Naive B cell (primary cell): Measurements from ENCODE around the gene STUM. TPM values are rescaled to one million over a fixed set of nuclear protein-coding genes. Genes with fewer than 3 reads are reported as not detected.
"Not testable (repeated sequence)": the region's sequence is repeated elsewhere in the genome, so short reads cannot be mapped to it uniquely, and the experiment has no call there.

Source experiments
- ATAC-seq, 2 donors: fragments of 150-1000 bp; cut with Tn5 transposase; 2 replicates each; pipeline ENCODE4 v1.10.0; 2021; ENCODE audit warnings: low read depth in 2 of 2, mild to moderate bottlenecking in 2 of 2, moderate library complexity in 2 of 2
- DNase-seq: peaks from one replicate; pipeline ENCODE4 v3.0.0; 2022
- H3K27ac Mint-ChIP-seq, 6 donors: one replicate each; pipeline ENCODE4 v1.8.0; 2020 to 2022; ENCODE audit warnings: mild to moderate bottlenecking in 6 of 6, mixed read lengths in 6 of 6, moderate library complexity in 5 of 6, inconsistent platforms in 2 of 6
- H3K27me3 Mint-ChIP-seq, 3 donors: one replicate each; pipeline ENCODE4 v1.8.0; 2021 to 2022; ENCODE audit warnings: mixed read lengths in 3 of 3, mild to moderate bottlenecking in 1 of 3
- H3K36me3 Mint-ChIP-seq, 2 donors: one replicate each; pipeline ENCODE4 v1.8.0; 2020 to 2022; ENCODE audit warnings: mixed read lengths in 2 of 2, inconsistent platforms in 1 of 2, mild to moderate bottlenecking in 1 of 2
- H3K4me1 Mint-ChIP-seq, 3 donors: one replicate each; pipeline ENCODE4 v1.8.0; 2020 to 2022; ENCODE audit warnings: mixed read lengths in 3 of 3, inconsistent platforms in 1 of 3, mild to moderate bottlenecking in 1 of 3, moderate library complexity in 1 of 3
- H3K4me3 Mint-ChIP-seq, 8 donors: one replicate each; pipeline ENCODE4 v1.8.0; 2020 to 2022; ENCODE audit warnings: mild to moderate bottlenecking in 8 of 8, mixed read lengths in 8 of 8, moderate library complexity in 8 of 8, inconsistent platforms in 2 of 8
- H3K9me3 Mint-ChIP-seq, 7 donors: one replicate each; pipeline ENCODE4 v1.8.0; 2020 to 2022; ENCODE audit warnings: mixed read lengths in 7 of 7, mild to moderate bottlenecking in 5 of 7, inconsistent platforms in 2 of 7, moderate library complexity in 1 of 7
- polyA plus RNA-seq, 6 donors: library from polyadenylated mRNA; unstranded; fragments of 300-500 nt; fragmentation: Illumina TruSeq; gene quantifications; one replicate each; pipeline ENCODE4 v1.2.3, GENCODE V29; 2021; ENCODE audit warnings: low read depth in 6 of 6

Gene STUM, protein sequence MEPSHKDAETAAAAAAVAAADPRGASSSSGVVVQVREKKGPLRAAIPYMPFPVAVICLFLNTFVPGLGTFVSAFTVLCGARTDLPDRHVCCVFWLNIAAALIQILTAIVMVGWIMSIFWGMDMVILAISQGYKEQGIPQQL
- under 1 TPM in 1 of 6 donors, not detected in 5; 0.04 TPM for polyA plus RNA-seq

DNA sequence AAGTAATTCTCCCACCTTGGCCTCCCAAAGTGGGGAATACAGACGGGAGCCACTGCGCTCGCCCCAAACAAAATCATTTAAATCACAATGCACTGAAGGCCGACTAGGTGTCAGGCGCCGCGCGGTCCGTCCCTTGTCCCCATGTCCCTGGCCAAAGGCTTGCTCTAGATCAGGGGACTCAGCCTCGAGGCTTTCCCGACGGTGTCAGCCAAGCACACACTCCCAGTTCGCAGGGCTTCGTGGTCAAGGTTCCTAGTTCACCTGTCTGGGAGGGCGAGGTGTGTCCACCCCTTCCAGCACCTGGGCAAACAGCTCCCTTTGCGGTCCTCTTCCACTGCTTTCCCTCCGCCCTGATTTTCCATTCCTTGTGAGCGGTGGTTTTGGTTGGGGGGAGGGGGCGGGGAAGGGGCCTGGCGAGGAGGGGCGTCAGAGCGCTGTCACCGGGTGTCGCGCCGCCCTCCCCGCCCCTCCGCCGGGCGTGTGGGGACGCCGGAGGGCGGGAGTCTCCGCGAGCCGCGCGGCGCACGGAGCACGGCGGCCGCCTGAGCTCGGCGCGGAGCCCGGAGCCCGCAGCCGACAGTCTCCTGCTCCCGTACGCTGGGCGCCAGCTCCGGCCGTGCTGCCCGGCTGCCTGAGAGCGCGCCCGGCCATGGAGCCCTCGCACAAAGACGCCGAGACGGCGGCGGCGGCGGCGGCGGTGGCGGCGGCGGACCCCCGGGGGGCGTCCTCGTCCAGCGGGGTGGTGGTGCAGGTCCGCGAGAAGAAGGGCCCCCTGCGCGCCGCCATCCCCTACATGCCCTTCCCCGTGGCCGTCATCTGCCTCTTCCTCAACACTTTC is at the start of gene STUM:
Gene STUM, plus strand, starts transcription at position 509 of the 838 bp plus-strand sequence. Its CDS starts 141 bp downstream, at position 650.
- H3K36me3 Mint-ChIP-seq: no peaks in the 10 kb centered on the region
- H3K9me3 Mint-ChIP-seq: no peaks in the 10 kb centered on the region
- H3K4me1 Mint-ChIP-seq: peaks cover 13 to 17% (median 16%) of the 10 kb centered on the region in 3 donors
- peak within 1 kb of the TSS; percentile 80 to 91 (median 86) for H3K4me3 Mint-ChIP-seq
- DNase-seq (peak; percentile 21), ATAC-seq (peak; percentile 41 to 52)
- H3K27me3 Mint-ChIP-seq: peaks cover 39 to 68% (median 45%) of the 10 kb centered on the region in 3 donors
- H3K27ac Mint-ChIP-seq: peak within 1 kb of the TSS in 2 of 6 donors; percentile 14 to 28

DNA sequence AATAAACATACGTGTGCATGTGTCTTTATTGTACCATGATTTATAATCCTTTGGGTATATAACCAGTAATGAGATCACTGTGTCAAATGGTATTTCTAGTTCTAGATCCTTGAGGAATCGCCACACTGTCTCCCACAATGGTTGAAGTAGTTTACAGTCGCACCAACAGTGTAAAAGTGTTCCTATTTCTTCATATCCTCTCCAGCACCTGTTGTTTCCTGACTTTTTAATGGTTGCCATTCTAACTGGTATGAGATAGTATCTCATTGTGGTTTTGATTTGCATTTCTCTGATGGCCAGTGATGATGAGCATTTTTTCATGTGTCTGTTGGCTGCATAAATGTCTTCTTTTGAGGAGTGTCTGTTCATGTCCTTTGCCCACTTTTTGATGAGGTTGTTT is 48.9 kb upstream of the STUM start:
- not testable (repeated sequence) for H3K4me1 Mint-ChIP-seq, H3K27ac Mint-ChIP-seq, H3K36me3 Mint-ChIP-seq, DNase-seq, H3K4me3 Mint-ChIP-seq, ATAC-seq
- peaks cover 0 to 13% (median 6%) of the 10 kb centered on the region in 7 donors for H3K9me3 Mint-ChIP-seq
- peaks cover 7 to 46% (median 30%) of the 10 kb centered on the region in 3 donors for H3K27me3 Mint-ChIP-seq

DNA sequence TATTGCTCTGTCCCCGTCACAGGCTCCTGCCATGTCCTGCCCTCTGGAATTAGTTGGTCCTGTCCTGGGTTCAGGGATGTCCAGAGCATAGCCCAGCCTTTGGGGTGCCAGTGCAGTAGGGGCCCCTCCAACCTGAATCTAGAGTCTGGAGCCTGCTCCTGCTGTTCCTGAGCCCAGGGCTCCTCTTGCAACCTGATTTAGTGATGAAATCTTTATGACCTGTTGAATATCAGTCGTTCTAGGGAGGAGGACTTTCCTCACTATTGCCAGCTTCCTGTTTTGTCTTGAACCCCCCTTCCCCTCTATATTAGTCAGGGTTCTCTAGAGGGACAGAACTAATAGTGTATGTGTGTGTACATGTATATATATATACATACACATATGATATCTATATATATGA is 42.5 kb upstream of the STUM start:
- H3K9me3 Mint-ChIP-seq: peaks cover 0 to 6% (median 0%) of the 10 kb centered on the region in 7 donors
- no peaks in the 10 kb centered on the region for H3K4me1 Mint-ChIP-seq
- ATAC-seq (no peak), DNase-seq (no peak)
- peaks cover 0 to 8% of the 10 kb centered on the region in 2 donors for H3K36me3 Mint-ChIP-seq
- H3K27me3 Mint-ChIP-seq: peaks cover 29 to 78% (median 70%) of the 10 kb centered on the region in 3 donors
- H3K4me3 Mint-ChIP-seq: no peak overlapping the region
- H3K27ac Mint-ChIP-seq: peak overlapping the region in 1 of 6 donors; percentile 81

DNA sequence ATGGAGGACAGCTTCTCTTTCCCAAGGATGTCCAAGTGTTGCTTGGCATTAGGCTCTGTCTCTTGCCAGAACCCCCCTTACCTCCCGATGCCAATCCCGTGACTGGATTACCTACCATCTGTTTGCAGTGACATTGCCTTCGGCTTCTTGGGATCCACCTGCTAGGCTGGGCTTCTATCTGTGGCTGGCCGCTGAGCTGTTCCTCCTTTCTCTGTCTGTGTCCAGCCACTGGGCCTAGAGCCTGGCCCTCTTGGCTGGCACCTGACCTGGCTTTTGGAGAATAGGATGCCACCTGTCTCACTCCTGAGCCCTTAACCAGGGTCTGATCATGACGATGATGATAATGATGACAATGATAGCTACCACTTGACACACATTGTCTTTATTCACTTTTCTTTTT is 41.6 kb upstream of the STUM start:
- peaks cover 0 to 6% (median 0%) of the 10 kb centered on the region in 7 donors for H3K9me3 Mint-ChIP-seq
- H3K4me3 Mint-ChIP-seq: no peak overlapping the region
- H3K4me1 Mint-ChIP-seq: no peaks in the 10 kb centered on the region
- peaks cover 27 to 78% (median 70%) of the 10 kb centered on the region in 3 donors for H3K27me3 Mint-ChIP-seq
- ATAC-seq: no peak
- no peak overlapping the region for H3K27ac Mint-ChIP-seq
- no peak for DNase-seq
- peaks cover 0 to 8% of the 10 kb centered on the region in 2 donors for H3K36me3 Mint-ChIP-seq

DNA sequence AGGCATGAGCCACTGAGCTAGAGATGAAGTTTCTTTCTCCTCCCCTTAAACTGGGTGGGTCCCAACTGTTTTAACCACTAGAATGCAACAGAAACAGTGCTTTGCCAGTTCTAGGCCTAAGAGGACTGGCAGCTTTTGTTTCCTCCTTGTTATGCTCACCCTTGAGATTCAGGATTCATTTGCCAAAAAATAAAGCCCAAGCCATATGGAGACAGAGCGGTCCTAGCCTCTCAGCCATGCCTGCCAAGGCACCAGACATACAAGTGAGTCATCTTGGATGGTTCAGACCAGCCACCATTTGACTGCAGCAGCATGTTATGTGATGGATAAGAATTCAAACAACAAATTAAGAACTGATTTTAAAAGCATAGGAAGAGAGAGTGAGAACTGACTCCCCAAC is 38.1 kb upstream of the STUM start:
- Mint-ChIP-seq H3K27me3 (peaks cover 22 to 51% (median 45%) of the 10 kb centered on the region in 3 donors), H3K27ac (peak overlapping the region in 1 of 6 donors; percentile 16), H3K9me3 (no peaks in the 10 kb centered on the region), H3K4me3 (no peak overlapping the region), H3K36me3 (peaks cover 3 to 8% of the 10 kb centered on the region in 2 donors), H3K4me1 (peaks cover 0 to under 1% (median 0%) of the 10 kb centered on the region in 3 donors)
- ATAC-seq (no peak), DNase-seq (no peak)

DNA sequence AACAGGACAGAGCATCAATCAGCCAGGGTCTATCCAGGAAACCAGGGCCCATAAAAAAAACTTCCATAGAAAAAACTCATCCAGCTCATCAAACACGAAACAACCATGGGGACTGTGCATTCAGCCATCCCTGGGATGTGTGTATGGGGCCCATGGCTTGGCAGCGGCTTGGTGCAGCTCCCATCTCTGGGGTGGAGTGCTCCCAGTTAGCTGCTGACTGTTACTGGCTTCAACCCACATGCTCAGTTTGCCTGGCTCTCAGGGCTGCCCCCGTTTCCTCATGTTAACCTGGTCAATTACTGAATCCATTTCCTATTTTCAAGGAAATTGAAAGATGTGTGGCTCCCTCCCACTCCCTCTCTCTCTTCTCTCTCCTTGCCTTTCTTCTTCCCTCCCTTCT is 37.3 kb upstream of the STUM start:
- ATAC-seq (no peak), DNase-seq (no peak)
- no peaks in the 10 kb centered on the region for H3K9me3 Mint-ChIP-seq
- H3K27me3 Mint-ChIP-seq: peaks cover 22 to 43% (median 37%) of the 10 kb centered on the region in 3 donors
- H3K27ac Mint-ChIP-seq: no peak overlapping the region
- H3K4me3 Mint-ChIP-seq: no peak overlapping the region
- H3K4me1 Mint-ChIP-seq: peaks cover 0 to 4% (median 2%) of the 10 kb centered on the region in 3 donors
- H3K36me3 Mint-ChIP-seq: peaks cover 3 to 8% of the 10 kb centered on the region in 2 donors

DNA sequence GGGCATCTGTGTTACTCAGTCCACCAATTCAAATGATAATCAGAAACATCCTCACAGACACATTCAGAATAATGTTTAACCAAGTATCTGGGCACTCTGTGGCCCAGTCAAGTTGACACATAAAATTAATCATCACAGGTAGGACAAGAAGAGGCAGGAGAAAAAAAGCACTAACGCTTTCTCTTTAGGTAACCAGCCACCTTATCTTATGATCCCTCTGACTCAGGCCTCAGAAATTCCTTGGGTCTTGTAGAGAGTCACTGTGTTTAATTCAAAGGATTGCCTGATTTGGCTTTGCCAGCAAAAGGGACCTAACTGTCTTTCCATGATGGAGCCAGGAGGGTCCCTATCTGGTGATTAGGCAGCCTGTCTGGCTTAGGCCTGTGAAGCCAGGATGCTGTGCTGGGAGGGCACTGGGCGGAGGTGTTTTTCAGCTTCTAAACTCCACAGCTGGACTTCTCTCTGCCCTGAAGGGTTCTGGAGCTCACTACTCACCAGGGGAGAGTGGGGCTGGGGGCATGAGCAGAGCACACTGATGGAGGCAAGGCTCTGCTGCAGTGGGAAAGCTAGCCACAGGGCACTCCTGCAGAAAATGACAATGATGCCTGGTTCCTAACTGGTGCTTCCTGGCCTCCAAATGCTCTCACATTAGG is 36.4 kb upstream of the STUM start:
- peaks cover 3 to 8% of the 10 kb centered on the region in 2 donors for H3K36me3 Mint-ChIP-seq
- DNase-seq (no peak), ATAC-seq (no peak)
- H3K4me3 Mint-ChIP-seq: no peak overlapping the region
- H3K27ac Mint-ChIP-seq: no peak overlapping the region
- H3K27me3 Mint-ChIP-seq: peaks cover 13 to 43% (median 36%) of the 10 kb centered on the region in 3 donors
- H3K4me1 Mint-ChIP-seq: peaks cover 0 to 8% (median 4%) of the 10 kb centered on the region in 3 donors
- H3K9me3 Mint-ChIP-seq: no peaks in the 10 kb centered on the region

DNA sequence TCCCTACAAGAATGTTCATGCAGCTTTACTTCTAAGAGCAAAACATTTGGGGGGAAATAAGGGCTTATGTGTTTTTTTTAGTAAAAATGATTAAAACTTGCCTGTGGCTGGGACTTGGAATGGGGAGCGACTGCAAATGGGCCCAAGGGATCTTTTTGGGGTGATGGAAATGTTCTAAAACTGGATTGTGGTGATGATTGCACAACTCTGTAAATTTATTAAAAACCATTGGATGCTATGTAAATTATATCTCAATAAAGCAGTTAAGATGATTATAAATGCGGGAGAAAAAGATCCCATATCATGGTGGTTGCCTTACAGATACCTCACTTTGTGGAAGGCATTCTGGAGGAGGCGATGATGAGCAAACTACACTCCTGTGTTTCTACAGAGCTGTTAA is 30.2 kb upstream of the STUM start:
- no peak for DNase-seq
- ATAC-seq: no peak
- peaks cover 8 to 47% (median 44%) of the 10 kb centered on the region in 3 donors for H3K27me3 Mint-ChIP-seq
- H3K9me3 Mint-ChIP-seq: no peaks in the 10 kb centered on the region
- no peak overlapping the region for H3K4me3 Mint-ChIP-seq
- no peak overlapping the region for H3K27ac Mint-ChIP-seq
- peaks cover 0 to 8% (median 8%) of the 10 kb centered on the region in 3 donors for H3K4me1 Mint-ChIP-seq
- no peaks in the 10 kb centered on the region for H3K36me3 Mint-ChIP-seq

DNA sequence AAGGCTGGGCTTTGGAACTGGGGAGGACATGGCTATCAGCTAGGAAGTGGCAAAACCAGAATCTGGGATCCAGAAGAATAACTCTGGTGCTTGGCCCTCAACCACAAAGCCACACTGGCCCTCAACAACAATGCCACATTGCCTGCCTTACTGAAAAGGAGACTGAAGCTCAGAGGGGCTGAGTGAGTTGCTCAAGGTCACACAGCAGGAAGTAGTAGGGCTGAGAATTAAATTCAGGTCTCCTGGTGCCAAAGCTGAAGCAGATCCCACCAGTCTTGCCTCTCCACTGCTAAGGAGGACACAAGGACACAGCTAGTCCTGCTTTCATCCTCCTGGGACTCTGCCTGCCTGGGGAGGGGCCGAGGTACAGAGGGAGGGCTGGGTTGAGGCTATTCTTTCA is 29.4 kb upstream of the STUM start:
- no peak for ATAC-seq

DNA sequence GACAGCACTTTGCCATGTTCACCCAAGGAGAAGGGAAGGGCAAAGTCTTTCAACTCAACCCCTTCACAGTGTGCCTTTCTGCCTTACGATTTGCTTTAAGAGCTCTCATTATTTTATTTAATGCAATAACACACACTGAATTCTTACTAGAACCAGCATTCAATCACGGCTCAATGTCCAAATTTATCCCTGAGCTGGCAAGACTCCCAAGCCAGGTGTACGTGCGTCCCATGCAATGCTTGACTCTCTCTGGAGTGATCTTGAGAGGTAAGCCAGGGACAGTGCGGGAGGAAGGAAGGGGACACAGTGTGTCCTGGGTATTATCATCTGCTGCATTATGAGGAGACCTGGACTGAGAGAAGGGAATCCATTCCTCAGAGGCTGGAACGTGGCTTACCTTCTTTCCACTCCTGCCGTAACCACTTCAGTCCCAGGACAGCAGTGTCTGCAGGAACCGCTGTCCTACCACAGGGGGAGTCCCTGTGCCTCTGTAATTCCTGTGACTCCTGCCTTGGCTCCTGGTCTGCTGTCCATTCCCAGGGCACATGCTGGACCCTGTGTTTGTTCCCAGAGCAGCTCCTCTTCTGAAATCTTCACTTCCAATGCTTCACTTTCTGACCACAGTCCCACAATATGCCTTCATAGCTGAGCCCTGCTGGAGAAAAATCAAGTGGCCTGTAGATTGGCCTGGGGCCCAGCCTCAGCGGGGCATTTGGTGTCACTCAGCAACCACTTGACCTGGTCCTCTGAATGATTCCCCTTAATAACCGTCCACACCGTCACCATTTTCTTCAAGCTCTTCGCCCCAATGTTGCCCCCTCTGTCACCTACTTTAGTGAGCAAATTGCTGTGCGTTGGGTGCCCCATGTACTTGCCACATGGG is 28.6 kb upstream of the STUM start:
- H3K4me3 Mint-ChIP-seq: peak overlapping the region in 1 of 8 donors; percentile 25
- peaks cover 0 to 8% (median 8%) of the 10 kb centered on the region in 3 donors for H3K4me1 Mint-ChIP-seq
- ATAC-seq: no peak
- H3K36me3 Mint-ChIP-seq: peaks cover 0 to 8% of the 10 kb centered on the region in 2 donors
- no peak for DNase-seq
- no peak overlapping the region for H3K27ac Mint-ChIP-seq
- H3K27me3 Mint-ChIP-seq: peaks cover 8 to 47% (median 45%) of the 10 kb centered on the region in 3 donors
- peaks cover 0 to 8% (median 0%) of the 10 kb centered on the region in 7 donors for H3K9me3 Mint-ChIP-seq

More for the DNA sequence above, 29.4 kb upstream of the STUM start:
- Mint-ChIP-seq H3K36me3 (no peaks in the 10 kb centered on the region), H3K9me3 (peaks cover 0 to under 1% (median 0%) of the 10 kb centered on the region in 7 donors), H3K27me3 (peaks cover 8 to 47% (median 43%) of the 10 kb centered on the region in 3 donors), H3K4me3 (no peak overlapping the region), H3K27ac (no peak overlapping the region), H3K4me1 (peaks cover 0 to 8% (median 8%) of the 10 kb centered on the region in 3 donors)
- DNase-seq: no peak

DNA sequence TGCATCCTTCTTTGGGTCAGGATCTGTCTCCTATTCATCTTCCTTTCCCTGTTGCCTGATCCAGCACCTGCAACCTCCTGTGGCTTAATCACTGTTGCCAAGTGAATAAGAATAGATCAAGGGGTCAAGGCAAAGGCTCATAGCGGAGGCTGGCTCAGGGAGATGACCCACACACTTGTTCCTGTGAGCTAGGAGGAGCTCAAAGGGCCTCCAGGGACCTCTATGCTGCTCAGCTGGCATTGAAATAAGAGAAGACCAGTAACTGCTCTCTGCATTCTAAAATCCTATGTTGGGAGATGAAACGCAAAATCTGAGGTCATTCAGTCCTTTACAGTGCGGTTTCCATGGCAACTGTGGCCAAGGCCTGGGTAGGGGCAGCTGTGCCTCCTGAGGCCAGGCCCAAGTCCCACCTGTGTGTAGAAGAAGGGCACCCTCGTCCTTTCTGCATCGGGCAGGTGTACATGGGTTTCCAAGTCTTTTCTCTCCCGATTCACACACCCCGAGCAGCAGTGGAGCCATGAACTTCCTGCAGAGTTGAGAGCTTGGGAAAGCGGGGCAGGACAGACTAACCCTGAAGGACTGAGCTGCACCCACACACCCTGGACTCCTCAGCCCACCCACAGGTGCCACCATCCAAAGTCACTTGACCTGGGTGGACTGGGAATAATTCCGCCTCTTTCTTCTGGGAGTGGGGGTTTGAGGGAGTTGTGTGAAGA is 27.8 kb upstream of the STUM start:
- Mint-ChIP-seq H3K27ac (no peak overlapping the region), H3K9me3 (peaks cover 0 to 10% (median 0%) of the 10 kb centered on the region in 7 donors), H3K27me3 (peaks cover 8 to 47% (median 47%) of the 10 kb centered on the region in 3 donors), H3K36me3 (peaks cover 0 to 8% of the 10 kb centered on the region in 2 donors), H3K4me1 (peaks cover 0 to 8% (median 4%) of the 10 kb centered on the region in 3 donors), H3K4me3 (no peak overlapping the region)
- DNase-seq: no peak
- no peak for ATAC-seq
